Adrenal gland (tissue), 12 donors: ENCODE measurements around the gene KRTAP5-5. TPM values are rescaled to one million over a fixed set of nuclear protein-coding genes. Genes with fewer than 3 reads are reported as not detected.

Source experiments
- DNase-seq, 7 donors: peaks; one replicate each; pipeline ENCODE4 v3.0.0-alpha.2; 2019 to 2020
- H3K27ac ChIP-seq, 5 donors: fragments of 200-600 bp; sonication (generic) in 4 of 5; 1 replicate in 3 of 5; 2 replicates in 2 of 5; pipeline versions ENCODE4 v1.5.1 to v1.8.0; 2016 to 2020; ENCODE audit warnings: mild to moderate bottlenecking in 1 of 5
- H3K27me3 ChIP-seq: fragments of 200-600 bp; 2 replicates; pipeline ENCODE4 v1.8.0; 2021
- H3K36me3 ChIP-seq, 2 donors: fragments of 200-600 bp; replicated peaks in 1 of 2; 1 replicate in 1 of 2; 2 replicates in 1 of 2; pipeline versions ENCODE4 v1.5.1 to v1.8.0; 2018 to 2022
- H3K4me1 ChIP-seq, 2 donors: fragments of 200-600 bp; replicated peaks in 1 of 2; 1 replicate in 1 of 2; 2 replicates in 1 of 2; pipeline versions ENCODE4 v1.5.1 to v1.8.0; 2018 to 2021
- H3K4me3 ChIP-seq, 4 donors: fragments of 200-600 bp; sonication (generic) in 3 of 4; one replicate each; pipeline ENCODE4 v1.5.1; 2016 to 2018
- H3K9me3 ChIP-seq, 3 donors: fragments of 200-600 bp; sonication (generic) in 1 of 3; replicated peaks in 1 of 3; 1 replicate in 2 of 3; 2 replicates in 1 of 3; pipeline versions ENCODE4 v1.5.1 to v1.8.0; 2016 to 2021
- CTCF ChIP-seq, 6 experiments: fragments of 450-650 bp in 4 of 6; fragments of 200-600 bp in 2 of 6; sonication (generic) in 1 of 6; IDR thresholded peaks; 1 replicate in 5 of 6; 2 replicates in 1 of 6; pipeline versions ENCODE4 v1.5.1 to v1.8.0; 2016 to 2021; ENCODE audit warnings: antibody characterized with exemption in 6 of 6, mild to moderate bottlenecking in 2 of 6, moderate library complexity in 1 of 6
- POLR2A ChIP-seq, 2 donors: fragments of 450-650 bp; IDR thresholded peaks; one replicate each; pipeline ENCODE4 v1.6.1; 2017; ENCODE audit warnings: antibody characterized with exemption in 2 of 2, mild to moderate bottlenecking in 2 of 2, moderate library complexity in 1 of 2
- WGBS, 4 donors: extraction: QIAGEN DNeasy Blood & Tissue Kit in 2 of 4; methylation state at CpG; one replicate each; pipeline versions ENCODE4 v1.1.5 to v1.1.7; 2013 to 2017; 5-methylcytosine and 5-hydroxymethylcytosine counted together
- intact Hi-C, 2 donors: fragments of 100-400 bp; cut with DNase I; formaldehyde crosslinking; loops; one replicate each; pipeline versions ENCODE4 v1.14.1 to v1.15.0; 2022 to 2023
- polyA plus RNA-seq, 3 donors: library from polyadenylated mRNA; stranded (reverse); fragments of 200-250 nt in 2 of 3; fragments of 350-450 nt in 1 of 3; fragmentation: Illumina TruSeq in 1 of 3; extraction: RNeasy Lipid Tissue Mini Kit (QIAGEN cat#74804) in 1 of 3; gene quantifications; one replicate each; pipeline ENCODE4 v1.2.3, GENCODE V29; 2013 to 2014
- total RNA-seq, 9 donors: library from RNA; depleted of rRNA in 4 of 9; stranded (reverse); fragments of >200 nt in 4 of 9; fragments of 120-200 nt in 1 of 9; fragmentation: NEBNext Ultra II Directional in 1 of 9; extraction: Animal tissue kit (Norgen Biotek cat#: 25700) in 1 of 9; gene quantifications; one replicate each; pipeline versions ENCODE4 v1.1.0 to v1.2.4, GENCODE V29; 2013 to 2023
- donor health status: healthy with polysubstance abuse.
- donor health status: Bipolar disorder and iron deficiency.
- donor health status: DM: yes; HTN: yes; CAD: no.
- donor health status: DM: no; HTN: no; CAD: no.
- donor health status: DM: no; HTN: no; CAD: no.
- donor health status: DM: yes; HTN: yes; CAD: no.

KRTAP5-5 gene
- total and polyA plus RNA-seq, 12 donors: not detected

- Histone ChIP-seq H3K36me3 (no peaks in the 10 kb centered on the region), H3K27me3 (peaks cover 5% of the 10 kb centered on the region), H3K4me1 (peaks cover 0 to 15% of the 10 kb centered on the region in 2 donors), H3K4me3 (no peak overlapping the region), H3K27ac (no peak overlapping the region), H3K9me3 (no peaks in the 10 kb centered on the region)
- 78 to 87% (median 85%) methylated on average over 3 to 26 of the region's 26 CpGs for WGBS, 4 donors
- peak in 1 of 7 donors; percentile 41 for DNase-seq
- TF ChIP-seq POLR2A (IDR thresholded peaks at IDR 0.05) (no peak), CTCF (IDR thresholded peaks at IDR 0.05) (no peak)
- intact Hi-C loops: no loop called here
These were observed 25.8 kb downstream of the KRTAP5-5 start for GRCh38 chr11:1655168-1656060.

GRCh38 chr11:1656061-1656441, 26.5 kb downstream of the KRTAP5-5 start:
- peak in 1 of 7 donors; percentile 46 for DNase-seq
- no peak for TF ChIP-seq CTCF (IDR thresholded peaks at IDR 0.05)
- no peaks in the 10 kb centered on the region for H3K9me3 ChIP-seq
- no peak overlapping the region for H3K4me3 ChIP-seq
- H3K4me1 ChIP-seq: peaks cover 0 to 15% of the 10 kb centered on the region in 2 donors
- 59 to 81% (median 68%) methylated on average over 6 to 9 of the region's 9 CpGs for WGBS, 4 donors
- H3K27ac ChIP-seq: no peak overlapping the region
- no peaks in the 10 kb centered on the region for H3K36me3 ChIP-seq
- intact Hi-C loops: no loop called here
- peaks cover 5% of the 10 kb centered on the region for H3K27me3 ChIP-seq

GRCh38 chr11:1656670-1657069, 27.1 kb downstream of the KRTAP5-5 start:
- H3K4me3 ChIP-seq: no peak overlapping the region
- TF ChIP-seq CTCF (IDR thresholded peaks at IDR 0.05) (no peak), POLR2A (IDR thresholded peaks at IDR 0.05) (no peak)

GRCh38 chr11:1659506-1659905, 29.9 kb downstream of the KRTAP5-5 start:
- WGBS, 4 donors: 67 to 83% (median 77%) methylated on average over 12 to 14 of the region's 14 CpGs
- Histone ChIP-seq H3K36me3 (no peaks in the 10 kb centered on the region), H3K4me1 (peaks cover 0 to 4% of the 10 kb centered on the region in 2 donors), H3K9me3 (no peaks in the 10 kb centered on the region), H3K27ac (no peak overlapping the region), H3K4me3 (no peak overlapping the region), H3K27me3 (peaks cover 5% of the 10 kb centered on the region)
- DNase-seq: peak in 1 of 7 donors; percentile 17
- TF ChIP-seq CTCF (IDR thresholded peaks at IDR 0.05) (no peak), POLR2A (IDR thresholded peaks at IDR 0.05) (no peak)
- intact Hi-C loops: no loop called here

More at GRCh38 chr11:1656670-1657069, 27.1 kb downstream of the KRTAP5-5 start:
- Histone ChIP-seq H3K27ac (no peak overlapping the region), H3K4me1 (peaks cover 0 to 15% of the 10 kb centered on the region in 2 donors), H3K36me3 (no peaks in the 10 kb centered on the region), H3K9me3 (no peaks in the 10 kb centered on the region), H3K27me3 (peaks cover 5% of the 10 kb centered on the region)
- WGBS, 4 donors: 69 to 82% (median 76%) methylated on average over 6 to 7 of the region's 7 CpGs
- DNase-seq: peak in 1 of 7 donors; percentile 35
- intact Hi-C loops: no loop called here
